Lung (tissue), 12 donors: Measurements from ENCODE around the gene L2HGDH. TPM values are rescaled to one million over a fixed set of nuclear protein-coding genes. Genes with fewer than 3 reads are reported as not detected.

Source experiments
- ATAC-seq: fragments of 200-7000 bp; cut with Tn5 transposase; one replicate; pipeline ENCODE4 v1.9.1; 2020; ENCODE audit warnings: moderate number of reproducible peaks; ENCODE audit not compliant: insufficient read depth, low FRiP score
- DNase-seq, 3 donors: peaks; one replicate each; pipeline ENCODE4 v3.0.0-alpha.2; 2013 to 2017
- H3K27ac ChIP-seq, 2 donors: one replicate each; pipeline ENCODE4 v1.5.1; 2013; ENCODE audit warnings: mild to moderate bottlenecking in 2 of 2, moderate library complexity in 2 of 2, control low read depth in 1 of 2, inconsistent platforms in 1 of 2, low read depth in 1 of 2, low read length in 1 of 2
- H3K27me3 ChIP-seq, 3 donors: one replicate each; pipeline ENCODE4 v1.5.1; 2013; ENCODE audit warnings: low read length in 2 of 3; ENCODE audit not compliant: control insufficient read depth in 3 of 3, insufficient read depth in 3 of 3
- H3K36me3 ChIP-seq, 4 donors: one replicate each; pipeline ENCODE4 v1.5.1; 2013; ENCODE audit warnings: low read length in 4 of 4, mild to moderate bottlenecking in 1 of 4, moderate library complexity in 1 of 4; ENCODE audit not compliant: control insufficient read depth in 4 of 4, insufficient read depth in 4 of 4
- H3K4me1 ChIP-seq, 5 donors: one replicate each; pipeline ENCODE4 v1.5.1; 2013; ENCODE audit warnings: low read length in 5 of 5, mild to moderate bottlenecking in 2 of 5, moderate library complexity in 1 of 5; ENCODE audit not compliant: control insufficient read depth in 5 of 5, insufficient read depth in 5 of 5
- H3K4me3 ChIP-seq: one replicate; pipeline ENCODE4 v1.5.1; 2013; ENCODE audit warnings: mild to moderate bottlenecking, control low read depth, moderate library complexity
- H3K9ac ChIP-seq, 2 donors: one replicate each; pipeline ENCODE4 v1.5.1; 2013; ENCODE audit warnings: low read length in 2 of 2, control low read depth in 1 of 2; ENCODE audit not compliant: insufficient read depth in 1 of 2
- H3K9me3 ChIP-seq, 4 donors: one replicate each; pipeline ENCODE4 v1.5.1; 2013; ENCODE audit warnings: low read length in 3 of 4, mild to moderate bottlenecking in 1 of 4, moderate library complexity in 1 of 4; ENCODE audit not compliant: control insufficient read depth in 4 of 4, insufficient read depth in 3 of 4
- CTCF ChIP-seq: IDR thresholded peaks from 2 replicates; pipeline ENCODE4 v1.5.1; 2012; ENCODE audit warnings: mild to moderate bottlenecking; ENCODE audit errors: control extremely low read depth, extremely low read depth
- WGBS, 2 donors: extraction: QIAGEN DNeasy Blood & Tissue Kit; methylation state at CpG; one replicate each; pipeline ENCODE4 v1.1.7; 2013; 5-methylcytosine and 5-hydroxymethylcytosine counted together
- polyA plus RNA-seq, 2 donors: library from polyadenylated mRNA; stranded (reverse); fragments of 200-250 nt; gene quantifications; one replicate each; pipeline ENCODE4 v1.2.1, GENCODE V29; 2013
- total RNA-seq, 2 donors: library from RNA; depleted of rRNA in 1 of 2; stranded (reverse); fragments of >200 nt in 1 of 2; gene quantifications; one replicate each; pipeline ENCODE4 v1.2.1, GENCODE V29; 2014 to 2021
- donor health status: control.
- donor health status: control.
- donor health status: Bipolar disorder and iron deficiency.
- donor health status: healthy.
- donor health status: DM: yes; HTN: yes; CAD: no.

Gene L2HGDH
- total and polyA plus RNA-seq, 4 donors, result 1.5 to 7.0 (median 3.7) TPM

DNA sequence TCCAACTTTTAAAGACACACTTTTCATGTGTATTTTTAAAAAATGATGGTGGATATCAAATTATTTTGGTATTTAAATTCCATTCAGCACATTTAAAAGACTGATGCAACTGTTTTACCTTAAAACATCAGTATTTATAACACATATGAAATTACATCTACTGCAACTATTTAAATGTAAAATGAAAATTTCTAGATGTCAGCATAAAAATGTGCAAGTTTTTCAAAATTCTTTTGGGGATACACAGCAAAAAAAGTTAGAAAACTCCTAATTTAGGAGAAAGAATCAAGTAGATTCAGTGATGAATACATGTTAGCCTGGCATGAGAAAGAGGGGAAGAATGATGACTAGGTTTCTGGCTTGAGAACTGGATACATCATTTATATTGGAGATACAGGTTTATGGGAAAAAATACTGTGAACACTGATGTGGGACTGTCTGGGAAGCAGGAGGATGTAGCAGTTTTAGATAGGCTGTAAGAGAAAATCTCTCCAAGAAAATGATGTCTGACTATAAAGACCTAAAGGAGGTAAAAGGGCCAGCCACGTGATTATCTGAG is 89.9 kb downstream of the L2HGDH start:
- Histone ChIP-seq H3K4me3 (no peak overlapping the region), H3K36me3 (no peaks in the 10 kb centered on the region), H3K27ac (peak overlapping the region in 1 of 2 donors; percentile 3), H3K9ac (no peak overlapping the region), H3K9me3 (no peaks in the 10 kb centered on the region), H3K4me1 (peaks cover 4 to 23% (median 7%) of the 10 kb centered on the region in 5 donors), H3K27me3 (no peaks in the 10 kb centered on the region)
- DNase-seq (no peak), ATAC-seq (no peak)
- 90 to 94% methylated on average over 1 of the region's 1 CpG for WGBS, 2 donors
- no peak for TF ChIP-seq CTCF

DNA sequence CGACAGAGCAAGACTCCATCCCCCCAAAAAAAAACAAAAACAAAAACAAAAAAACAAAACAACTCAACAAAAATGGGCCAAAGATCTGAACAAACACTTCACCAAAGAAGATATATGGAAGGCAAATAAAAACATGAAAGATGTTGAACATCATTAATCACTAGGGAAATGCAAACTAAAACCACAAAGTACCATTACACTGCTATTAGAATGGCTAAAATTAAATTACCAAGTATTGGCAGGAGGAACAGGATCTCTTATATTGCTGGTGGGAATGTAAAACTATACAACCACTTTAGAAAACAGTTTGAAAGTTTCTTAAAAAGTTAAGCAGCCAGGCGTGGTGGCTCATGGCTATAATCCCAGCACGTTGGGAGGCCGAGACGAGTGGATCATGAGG is 93.5 kb downstream of the L2HGDH start:
- ATAC-seq, result no peak

DNA sequence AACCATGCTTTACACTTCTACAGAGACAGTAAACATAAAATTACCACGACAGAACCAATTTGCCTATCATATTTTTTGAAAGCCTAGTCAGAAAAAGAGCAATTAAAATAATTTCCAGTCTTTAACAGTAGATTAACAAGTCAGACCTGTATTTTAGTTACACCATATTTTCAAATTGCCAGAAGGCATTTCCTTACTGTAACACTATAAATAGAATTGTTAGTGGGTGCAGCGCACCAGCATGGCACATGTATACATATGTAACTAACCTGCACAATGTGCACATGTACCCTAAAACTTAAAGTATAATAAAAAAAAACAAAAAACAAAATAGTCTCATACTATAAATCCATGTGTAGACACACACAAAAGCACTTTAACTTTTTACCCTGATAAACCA is 96.6 kb downstream of the L2HGDH start:
- H3K9ac ChIP-seq, result no peak overlapping the region
- H3K27ac ChIP-seq, result no peak overlapping the region
- H3K27me3 ChIP-seq, result no peaks in the 10 kb centered on the region
- WGBS, 2 donors, result 81% methylated on average over 2 of the region's 2 CpGs
- no peaks in the 10 kb centered on the region for H3K9me3 ChIP-seq
- ATAC-seq, result no peak
- H3K4me1 ChIP-seq, result peaks cover 0 to 13% (median 2%) of the 10 kb centered on the region in 5 donors
- no peaks in the 10 kb centered on the region for H3K36me3 ChIP-seq
- H3K4me3 ChIP-seq, result no peak overlapping the region
- DNase-seq, result no peak
- no peak for TF ChIP-seq CTCF

More for the DNA sequence above, 93.5 kb downstream of the L2HGDH start:
- H3K4me1 ChIP-seq, result peaks cover 0 to 15% (median 2%) of the 10 kb centered on the region in 5 donors
- no peaks in the 10 kb centered on the region for H3K27me3 ChIP-seq
- DNase-seq, result no peak
- WGBS, 2 donors, result 87 to 88% methylated on average over 5 of the region's 5 CpGs
- no peak overlapping the region for H3K9ac ChIP-seq
- H3K9me3 ChIP-seq, result no peaks in the 10 kb centered on the region
- no peaks in the 10 kb centered on the region for H3K36me3 ChIP-seq
- no peak for TF ChIP-seq CTCF
- no peak overlapping the region for H3K27ac ChIP-seq
- no peak overlapping the region for H3K4me3 ChIP-seq

GRCh38 chr14:50213795-50214194 is 98.2 kb downstream of the L2HGDH start:
- H3K4me3 ChIP-seq, result no peak overlapping the region
- no peaks in the 10 kb centered on the region for H3K9me3 ChIP-seq
- H3K27ac ChIP-seq, result no peak overlapping the region
- H3K9ac ChIP-seq, result no peak overlapping the region
- no peak for ATAC-seq
- WGBS, 2 donors, result 59 to 65% methylated on average over 2 of the region's 2 CpGs
- no peak for TF ChIP-seq CTCF
- no peaks in the 10 kb centered on the region for H3K36me3 ChIP-seq
- peaks cover 0 to 13% (median 0%) of the 10 kb centered on the region in 5 donors for H3K4me1 ChIP-seq
- H3K27me3 ChIP-seq, result no peaks in the 10 kb centered on the region
- DNase-seq, result no peak
